GM19193 (cell line): ENCODE measurements around the gene PDE12.

Experiments used
- POLR2A ChIP-seq: IDR thresholded peaks from 4 replicates; pipeline ENCODE4 v1.6.1; 2011; ENCODE audit not compliant: insufficient read depth, insufficient read length; ENCODE audit errors: extremely low read depth

The PDE12 gene

DNA sequence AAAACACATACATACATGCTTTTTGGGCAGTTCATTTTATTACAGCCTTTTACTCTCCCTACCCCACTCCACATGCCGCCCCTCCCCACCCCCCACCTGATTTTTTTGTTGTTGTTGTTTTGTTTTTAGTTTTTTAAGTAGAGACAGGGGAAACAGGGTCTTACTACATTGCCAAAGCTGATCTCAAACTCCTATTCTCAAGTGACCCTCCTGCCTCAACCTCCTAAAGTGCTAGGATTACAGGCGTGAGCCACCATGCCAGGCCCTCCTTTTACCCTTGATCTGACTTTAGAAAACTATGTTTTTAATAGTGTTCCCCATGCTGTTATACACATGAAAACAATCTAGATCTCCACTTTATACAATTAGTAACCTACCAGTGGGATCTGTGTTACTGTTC is 14.8 kb downstream of the PDE12 start:
- TF ChIP-seq POLR2A = no peak

GRCh38 chr3:57572096-57572495 is 16.0 kb downstream of the PDE12 start:
- no peak for TF ChIP-seq POLR2A

DNA sequence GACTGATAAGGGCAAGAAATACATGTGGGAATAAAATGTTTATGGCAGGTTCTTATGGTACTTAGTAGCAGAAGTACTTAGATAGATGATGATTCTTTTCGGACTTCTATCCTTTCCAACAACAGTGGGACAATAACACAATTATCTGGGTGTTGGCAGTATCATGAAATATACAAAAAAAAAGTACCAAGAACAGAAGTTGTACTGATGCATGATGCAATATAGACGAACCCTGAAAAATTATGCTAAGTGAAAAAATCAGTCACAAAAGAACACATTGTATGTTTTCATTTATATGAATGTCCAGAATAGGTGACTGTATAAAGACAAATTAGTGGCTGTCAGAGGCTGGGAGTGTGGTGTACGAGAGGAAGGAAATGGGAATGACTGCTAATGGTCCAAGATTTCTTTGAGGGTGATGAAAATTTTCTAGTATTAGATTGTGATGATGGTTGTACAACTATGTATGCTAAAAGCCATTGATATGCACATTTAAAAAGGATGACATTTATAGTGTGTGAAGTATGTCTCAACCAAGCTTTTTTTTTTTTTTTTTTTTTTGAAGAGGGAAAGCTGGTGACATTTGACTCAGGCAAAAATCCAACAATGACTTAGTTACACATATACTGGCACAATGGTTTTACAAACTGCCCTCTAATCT is 20.0 kb downstream of the PDE12 start:
- no peak for TF ChIP-seq POLR2A

GRCh38 chr3:57577801-57578200 is 21.7 kb downstream of the PDE12 start:
- no peak for TF ChIP-seq POLR2A

DNA sequence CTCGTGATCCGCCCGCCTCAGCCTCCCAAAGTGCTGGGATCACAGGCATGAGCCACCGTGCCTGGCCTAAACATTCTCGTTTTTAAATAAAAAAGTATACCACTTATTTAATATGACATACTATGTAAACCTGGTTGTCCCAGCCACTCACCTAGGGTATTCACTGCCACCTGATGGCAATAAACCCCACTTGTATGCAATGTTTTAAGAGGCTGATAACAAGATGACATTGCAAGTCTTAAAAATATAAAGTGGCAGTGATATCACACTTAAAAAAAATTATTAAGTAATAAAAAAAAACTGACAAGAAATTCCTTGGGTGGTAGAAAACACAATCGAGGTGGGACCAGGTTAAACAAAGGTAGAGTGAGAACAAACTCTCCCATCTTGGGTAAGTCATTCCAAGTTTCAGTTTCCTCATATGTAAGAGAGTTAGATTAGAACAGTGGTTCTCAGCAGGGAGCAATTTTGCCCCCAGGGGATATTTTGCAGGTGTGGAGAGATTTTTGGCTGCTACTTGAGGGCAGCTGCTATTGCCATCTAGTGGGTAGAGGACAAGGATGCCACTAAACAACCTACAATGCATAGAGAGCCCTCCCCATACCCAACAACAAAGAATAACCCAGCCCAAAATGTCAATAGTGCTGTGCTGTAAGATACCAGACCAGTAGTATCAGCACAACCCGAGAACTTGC is 26.5 kb downstream of the PDE12 start:
- no peak for TF ChIP-seq POLR2A

DNA sequence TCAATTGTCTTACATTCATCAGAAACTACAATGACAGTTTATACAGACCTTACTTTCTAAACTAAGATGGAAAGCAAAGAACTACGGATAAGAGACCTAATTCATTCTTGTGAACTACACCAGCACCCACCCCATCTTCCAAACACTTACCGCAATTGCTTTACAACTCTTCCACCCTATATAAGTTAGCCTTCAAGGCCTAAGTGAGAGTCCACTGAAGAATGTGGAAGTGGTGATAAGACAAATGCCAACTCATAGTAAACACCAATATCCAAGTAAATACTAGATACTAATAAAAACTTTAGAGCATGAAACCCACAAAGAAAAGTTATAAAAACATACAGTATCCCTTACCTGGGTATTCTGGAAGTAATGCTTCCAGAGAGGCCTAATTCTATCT is 27.5 kb downstream of the PDE12 start:
- no peak for TF ChIP-seq POLR2A

DNA sequence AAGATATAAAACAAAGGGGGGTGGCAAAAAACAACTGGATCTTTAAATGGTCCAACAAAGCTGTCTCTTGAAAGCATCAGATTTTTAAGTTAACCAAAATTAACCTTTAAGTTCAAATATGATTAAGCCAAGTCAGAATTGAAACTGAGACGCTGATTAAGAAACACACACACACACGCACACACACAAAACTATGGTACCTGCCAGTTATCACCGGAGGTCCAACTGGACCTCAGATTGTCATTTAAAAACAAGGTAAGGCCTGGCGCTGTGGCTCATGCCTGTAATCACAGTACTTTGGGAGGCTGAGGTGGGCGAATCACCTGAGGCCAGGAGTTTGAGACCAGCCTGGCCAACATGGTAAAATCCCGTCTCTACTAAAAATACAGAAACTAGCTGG is 30.7 kb downstream of the PDE12 start:
- TF ChIP-seq POLR2A = no peak

- no peak for TF ChIP-seq POLR2A
Measured at GRCh38 chr3:57587905-57588304, 31.8 kb downstream of the PDE12 start.

DNA sequence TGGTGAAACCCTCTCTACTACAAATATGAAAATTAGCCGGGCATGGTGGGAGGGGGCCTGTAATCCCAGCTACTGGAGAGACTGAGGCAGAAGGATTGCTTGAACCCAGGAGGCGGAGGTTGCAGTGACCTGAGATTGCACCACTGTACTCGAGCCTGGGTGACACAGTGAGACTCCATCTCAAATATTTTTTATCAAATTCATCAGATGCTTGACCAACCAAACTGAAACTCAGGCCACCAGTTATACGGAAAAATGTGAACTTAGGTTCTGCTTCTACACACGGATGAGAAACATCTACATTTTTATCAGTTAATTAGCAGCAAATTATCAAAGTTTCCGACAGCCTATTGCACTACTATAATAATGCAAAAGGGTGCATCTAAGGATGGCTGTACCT is 36.2 kb downstream of the PDE12 start:
- TF ChIP-seq POLR2A = no peak

- TF ChIP-seq POLR2A = no peak
Measured at GRCh38 chr3:57594144-57594543, 38.1 kb downstream of the PDE12 start.

DNA sequence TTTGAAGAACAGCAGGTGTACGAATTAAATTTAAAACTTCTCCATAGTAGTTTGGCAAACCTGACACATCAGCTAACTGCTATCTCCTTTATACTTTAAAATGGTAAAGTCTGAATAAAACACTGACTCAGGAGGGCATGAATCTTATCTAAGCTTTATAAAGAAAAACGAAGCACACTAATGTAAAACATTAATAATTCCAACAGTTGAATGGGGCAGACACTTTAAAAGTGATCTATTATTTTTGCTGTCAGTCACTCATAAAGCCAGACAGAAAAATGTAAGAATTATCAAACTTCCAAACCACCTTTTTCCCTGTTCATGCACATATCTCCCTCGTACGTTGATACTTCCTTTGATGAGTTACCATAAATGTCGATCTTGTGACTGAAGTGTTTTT is 38.5 kb downstream of the PDE12 start:
- TF ChIP-seq POLR2A = no peak

DNA sequence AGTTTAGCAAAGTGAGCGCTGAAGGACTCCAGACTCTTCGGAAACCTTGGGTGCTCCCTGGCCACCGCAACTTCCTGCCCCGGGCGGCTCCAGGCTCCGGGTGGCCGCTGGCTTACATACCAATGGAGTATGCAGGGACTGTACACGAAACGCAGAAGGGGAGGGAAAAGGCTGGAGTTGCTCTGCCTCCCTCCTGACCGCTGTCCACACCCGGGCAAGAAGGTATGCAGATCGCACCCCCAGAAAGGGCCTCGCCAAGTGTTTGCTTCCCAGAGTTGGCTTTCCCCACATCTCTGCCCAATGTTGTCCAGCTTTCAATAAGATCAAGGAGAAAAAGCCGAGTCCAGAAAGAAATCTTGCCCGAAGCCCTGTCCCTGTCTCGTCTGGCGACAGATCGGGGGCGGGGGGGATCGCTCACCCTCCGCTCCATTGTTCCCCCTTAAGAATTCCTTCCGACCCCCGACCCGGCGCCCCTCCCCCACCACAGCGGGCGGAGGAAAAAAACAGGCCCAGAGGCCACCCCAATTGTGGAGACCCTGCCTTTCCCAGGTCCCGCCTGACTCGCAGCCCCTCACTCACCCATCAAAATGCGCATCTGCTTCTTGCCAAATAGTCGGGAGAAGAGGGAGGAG is 40.5 kb downstream of the PDE12 start:
- TF ChIP-seq POLR2A = no peak

- peak; percentile 97 for TF ChIP-seq POLR2A
Measured at GRCh38 chr3:57597127-57597923, 41.3 kb downstream of the PDE12 start, which contains the start of gene ARF4. Gene ARF4, minus strand, starts transcription at chr3:57597344. Its CDS starts 204 bp downstream, at chr3:57597140.

DNA sequence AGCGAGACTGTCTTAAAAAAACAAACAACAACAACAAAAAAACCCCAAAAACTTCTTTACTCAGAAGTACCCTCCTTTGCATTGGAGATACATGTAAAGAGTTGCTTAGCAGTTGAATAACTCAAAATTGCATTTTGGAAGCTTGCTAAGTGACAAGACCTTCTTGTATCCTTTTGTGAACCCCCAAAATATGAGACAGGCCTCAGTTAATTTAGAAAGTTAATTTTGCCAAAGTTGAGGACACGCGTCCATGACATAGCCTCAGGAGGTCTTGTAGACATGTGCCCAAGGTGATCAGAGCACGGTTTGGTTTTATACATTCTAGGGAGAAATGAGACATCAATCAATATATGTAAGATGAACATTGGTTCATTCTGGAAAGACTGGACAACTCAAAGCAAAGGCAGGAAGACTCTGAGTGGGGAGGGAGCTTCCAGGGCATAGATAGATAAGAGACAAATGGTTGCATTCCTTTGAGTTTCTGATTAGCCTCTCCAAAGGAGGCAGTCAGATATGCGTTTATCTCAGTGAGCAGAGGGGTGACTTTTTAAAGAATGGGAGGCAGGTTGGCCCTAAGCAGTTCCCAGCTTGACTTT is 42.8 kb downstream of the PDE12 start:
- TF ChIP-seq POLR2A = no peak

- no peak for TF ChIP-seq POLR2A
Measured at GRCh38 chr3:57600195-57600594, 44.1 kb downstream of the PDE12 start.
